GM19438 (cell line): ENCODE measurements around the gene WDR64.
"Not testable (repeated sequence)": the region's sequence is repeated elsewhere in the genome, so short reads cannot be mapped to it uniquely, and the experiment has no call there.

ENCODE experiments used
- ATAC-seq: cut with Tn5 transposase; IDR thresholded peaks from one replicate; pipeline ENCODE4 v1.9.1; 2021; ENCODE audit warnings: low read depth; ENCODE audit not compliant: unreplicated experiment

WDR64 gene

GRCh38 chr1:241696815-241697639, 44.9 kb downstream of the WDR64 start:
- no peak for ATAC-seq

- ATAC-seq, result no peak
These were observed 45.5 kb downstream of the WDR64 start for GRCh38 chr1:241697640-241698018.

- no peak for ATAC-seq
These were observed 46.1 kb downstream of the WDR64 start for GRCh38 chr1:241698177-241698576.

- ATAC-seq, result no peak
These were observed 49.6 kb downstream of the WDR64 start for GRCh38 chr1:241701483-241702295.

DNA sequence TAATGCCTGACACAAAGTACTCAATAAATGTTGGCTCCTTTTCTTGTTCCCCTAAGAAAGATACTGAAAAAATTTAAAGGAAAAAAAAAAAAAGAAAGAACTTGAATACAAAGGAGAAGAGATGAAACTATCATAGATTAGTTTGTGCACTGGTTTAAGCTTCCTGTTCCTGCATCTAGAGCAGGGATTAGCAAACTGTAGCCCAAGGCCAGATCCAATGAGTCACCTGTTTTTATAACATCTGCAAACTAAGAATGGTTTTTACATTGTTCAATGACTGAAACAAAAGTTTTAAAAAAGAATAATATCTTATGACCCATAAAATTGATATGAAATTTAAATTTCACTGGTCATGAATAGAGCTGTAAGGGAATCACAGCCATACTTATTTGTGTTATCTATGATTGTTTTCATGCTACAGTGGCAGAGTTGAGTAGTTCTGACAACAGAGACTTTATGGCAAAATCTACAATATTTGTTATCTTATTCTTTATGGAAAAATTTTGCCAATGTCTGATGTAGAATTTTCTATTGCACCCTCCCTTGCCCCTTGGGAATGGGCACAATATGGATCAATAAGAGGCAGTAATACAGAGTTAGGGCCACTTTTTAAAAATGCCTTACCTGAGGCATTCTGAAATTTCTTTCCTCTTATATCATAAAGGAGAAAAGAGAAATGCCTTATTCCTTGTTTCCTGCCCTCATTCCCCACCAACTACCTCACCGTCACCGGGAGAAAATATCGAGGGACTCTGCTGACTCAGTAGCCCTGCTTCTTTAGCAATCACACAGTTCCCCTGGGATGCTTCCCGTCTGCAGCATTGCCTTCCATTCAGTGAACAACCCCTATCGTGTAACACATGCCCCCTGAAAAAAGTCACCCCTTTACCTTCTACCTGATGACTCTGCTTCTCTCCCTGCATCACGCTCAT, 50.6 kb downstream of the WDR64 start:
- ATAC-seq, result no peak

- not testable (repeated sequence) for ATAC-seq
These were observed 51.7 kb downstream of the WDR64 start for GRCh38 chr1:241703739-241704138.

GRCh38 chr1:241706257-241706656, 54.2 kb downstream of the WDR64 start:
- no peak for ATAC-seq

GRCh38 chr1:241706967-241707366, 54.9 kb downstream of the WDR64 start:
- ATAC-seq, result no peak

GRCh38 chr1:241707442-241707841, 55.4 kb downstream of the WDR64 start:
- ATAC-seq, result no peak

- ATAC-seq, result no peak
These were observed 59.2 kb downstream of the WDR64 start for GRCh38 chr1:241711326-241711725.

DNA sequence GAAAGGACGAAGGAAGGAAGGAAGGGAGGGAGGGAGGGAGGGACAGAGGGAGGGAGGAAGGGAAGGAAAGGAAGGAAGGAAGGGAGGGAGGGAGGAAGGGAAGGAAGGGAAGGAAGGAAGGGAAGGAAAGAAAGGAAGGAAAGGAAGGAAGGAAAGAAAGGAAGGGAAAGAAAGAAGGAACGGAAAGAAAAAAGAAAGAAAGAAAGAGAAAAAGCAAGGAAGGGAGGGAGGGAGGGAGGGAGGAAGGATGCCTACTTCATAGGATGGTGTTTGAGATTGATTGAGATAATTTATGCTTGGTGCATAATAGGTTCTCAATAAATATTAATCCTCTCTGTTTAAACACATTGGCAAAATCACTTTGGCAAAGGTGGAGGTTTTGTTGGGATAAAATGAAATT, 61.2 kb downstream of the WDR64 start:
- no peak for ATAC-seq

DNA sequence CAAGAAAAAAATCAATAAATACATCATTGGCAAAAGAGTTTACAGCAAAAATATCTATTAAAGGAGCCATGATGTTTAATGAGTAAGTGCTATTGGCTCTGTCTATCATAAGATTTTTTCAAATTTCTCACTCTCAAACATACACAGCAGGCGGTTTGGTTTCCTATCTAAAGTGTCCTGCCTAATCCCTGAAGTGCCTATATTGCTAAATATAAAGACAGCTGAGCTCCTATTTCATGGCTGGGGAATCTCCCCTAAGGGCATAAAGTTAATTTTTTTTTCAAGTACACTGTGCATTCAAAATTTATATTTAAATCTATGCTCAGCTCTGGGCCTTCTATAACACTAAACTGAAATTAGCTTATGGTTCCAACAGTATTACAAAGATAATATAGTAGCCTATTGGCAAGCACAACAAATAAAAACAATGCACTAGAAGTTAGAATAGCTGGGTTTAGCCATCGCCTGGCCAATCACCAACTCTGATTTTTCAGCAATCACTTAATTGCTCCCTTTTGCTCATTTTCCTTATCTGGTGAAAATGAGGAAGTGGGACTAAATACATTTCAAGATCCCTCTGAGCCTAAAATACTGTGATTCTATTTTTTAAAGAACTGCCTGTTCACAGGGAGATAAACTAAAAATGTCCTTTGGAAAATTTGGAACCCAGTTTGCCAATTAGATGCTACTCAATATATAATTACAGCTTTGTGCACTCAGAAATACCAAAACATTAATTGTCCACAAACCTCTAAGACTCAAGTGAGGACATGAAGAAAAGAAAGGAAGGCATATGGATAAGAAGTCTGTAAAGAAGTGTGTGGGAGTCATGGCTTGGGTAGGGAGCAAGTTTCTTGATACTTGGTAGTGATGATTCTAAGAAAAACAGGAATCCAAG, 62.5 kb downstream of the WDR64 start:
- ATAC-seq, result no peak

DNA sequence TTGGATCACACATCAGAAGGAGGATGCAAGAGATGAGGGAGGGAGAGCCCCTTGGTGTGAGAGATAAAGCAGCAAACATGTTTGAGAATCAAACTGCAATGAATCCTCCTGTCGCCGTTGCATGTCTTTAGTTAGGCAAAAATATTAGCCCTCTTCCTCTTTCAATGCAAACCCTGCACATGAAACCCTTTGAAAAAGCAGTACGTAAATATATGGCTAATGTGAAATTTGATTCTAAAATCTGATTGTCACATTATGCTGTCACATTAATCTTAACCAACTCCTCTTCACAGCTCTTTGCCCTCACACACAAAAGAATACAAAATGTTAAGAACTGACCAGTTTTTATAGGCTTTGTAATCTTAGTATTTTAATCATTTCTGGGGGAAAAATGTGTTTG, 63.4 kb downstream of the WDR64 start:
- no peak for ATAC-seq

DNA sequence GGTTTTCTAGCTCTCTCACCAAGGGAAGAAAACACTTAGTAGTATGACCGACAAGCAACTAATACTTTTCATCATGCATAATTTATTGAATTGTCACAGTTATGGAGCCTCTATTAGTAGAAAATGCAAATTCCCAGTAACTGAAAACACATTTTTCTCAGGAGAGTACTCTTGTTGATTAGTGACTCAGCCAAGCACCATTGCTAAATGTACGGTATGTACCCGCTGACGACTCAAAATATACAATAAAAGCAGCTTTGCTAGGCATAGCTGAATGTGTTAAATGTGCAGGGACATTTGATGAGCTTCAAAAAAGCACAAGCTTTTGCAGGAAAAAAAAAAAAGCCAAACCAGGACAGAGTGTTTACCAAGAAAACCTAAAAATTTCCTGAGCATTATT, 63.9 kb downstream of the WDR64 start:
- no peak for ATAC-seq

- ATAC-seq, result no peak
These were observed 65.0 kb downstream of the WDR64 start for GRCh38 chr1:241716915-241717656.

GRCh38 chr1:241717975-241718374, 65.9 kb downstream of the WDR64 start:
- no peak for ATAC-seq

DNA sequence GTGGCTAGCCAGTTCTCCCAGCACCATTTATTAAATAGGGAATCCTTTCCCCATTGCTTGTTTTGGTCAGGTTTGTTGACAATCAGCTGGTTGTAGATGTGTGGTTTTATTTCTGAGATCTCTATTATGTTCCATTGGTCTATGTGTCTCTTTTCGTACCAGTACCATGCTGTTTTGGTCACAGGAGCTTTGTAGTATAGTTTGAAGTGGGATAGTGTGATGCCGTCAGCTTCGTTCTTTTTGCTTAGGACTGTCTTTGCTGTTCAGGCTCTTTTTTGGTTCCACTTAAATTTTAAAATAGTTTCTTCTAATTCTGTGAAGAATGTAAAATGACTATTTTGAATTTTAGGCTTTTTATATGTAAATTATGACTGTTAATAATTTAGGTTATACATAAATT, 68.9 kb downstream of the WDR64 start:
- no peak for ATAC-seq

DNA sequence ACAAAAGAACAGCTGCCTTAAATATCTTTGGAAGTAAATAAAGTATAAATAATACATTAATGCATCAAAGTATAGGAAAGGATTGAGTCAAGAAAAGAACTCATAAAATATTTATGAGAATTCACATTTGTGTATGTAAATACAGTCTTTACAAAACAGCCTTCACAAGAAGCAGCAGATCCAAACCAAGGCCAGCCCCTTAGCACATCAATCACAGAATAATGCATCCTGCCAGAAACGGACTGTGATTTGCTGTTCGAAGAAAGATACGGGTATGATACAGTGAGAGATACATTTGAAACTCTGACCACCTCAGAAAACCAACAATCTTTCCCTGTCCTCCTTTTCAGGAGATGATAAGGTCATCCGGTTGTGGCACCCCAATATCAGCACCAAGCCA, 70.9 kb downstream of the WDR64 start:
- ATAC-seq, result no peak

DNA sequence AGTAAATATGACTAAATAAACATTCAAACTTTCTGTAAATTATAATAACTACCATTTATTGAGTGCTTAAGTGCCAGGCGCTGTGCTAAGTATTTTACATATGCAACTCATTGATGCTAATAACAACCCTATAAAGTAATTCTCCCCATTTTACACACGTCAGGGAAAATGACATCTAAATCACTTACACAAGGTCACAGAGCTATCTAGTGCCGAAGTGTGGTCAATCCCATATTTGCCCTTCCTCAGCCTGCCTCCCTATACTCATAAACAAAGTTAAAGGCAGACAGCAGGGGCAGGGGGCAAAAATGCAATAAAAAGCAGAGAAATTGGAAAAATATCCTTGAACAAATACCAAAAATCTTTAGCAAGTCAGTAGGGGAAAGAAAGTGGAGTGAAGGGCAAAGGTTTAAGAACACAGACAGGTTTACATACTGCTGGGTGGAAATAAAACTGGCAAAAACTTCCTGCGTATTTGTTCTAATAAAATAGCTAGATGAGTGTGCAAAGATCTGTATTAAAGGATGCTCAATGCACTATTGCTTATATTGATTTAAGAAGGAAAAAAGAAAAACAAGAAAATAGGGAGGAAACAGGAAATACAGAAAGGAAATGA, 72.8 kb downstream of the WDR64 start:
- no peak for ATAC-seq
